A673 (cell line): ENCODE results near the gene UNC13D.

Experiments
- EZH2 ChIP-seq: fragments of 200-600 bp; sonication (generic); IDR thresholded peaks from 2 replicates; pipeline ENCODE4 v1.6.1; 2017; ENCODE audit warnings: borderline replicate concordance, low read depth, mild to moderate bottlenecking, mixed read lengths, antibody characterized with exemption, low read length; ENCODE audit not compliant: poor library complexity, severe bottlenecking
- TF ChIP-seq, protein P1 (sequence below): fragments of 300-800, 200-600 bp; sonication (generic); conservative IDR thresholded peaks from 2 replicates; pipeline ENCODE4 v1.5.1; 2017; ENCODE audit warnings: low read depth, mild to moderate bottlenecking, antibody characterized with exemption, low read length, moderate library complexity, mixed read lengths

DNA sequence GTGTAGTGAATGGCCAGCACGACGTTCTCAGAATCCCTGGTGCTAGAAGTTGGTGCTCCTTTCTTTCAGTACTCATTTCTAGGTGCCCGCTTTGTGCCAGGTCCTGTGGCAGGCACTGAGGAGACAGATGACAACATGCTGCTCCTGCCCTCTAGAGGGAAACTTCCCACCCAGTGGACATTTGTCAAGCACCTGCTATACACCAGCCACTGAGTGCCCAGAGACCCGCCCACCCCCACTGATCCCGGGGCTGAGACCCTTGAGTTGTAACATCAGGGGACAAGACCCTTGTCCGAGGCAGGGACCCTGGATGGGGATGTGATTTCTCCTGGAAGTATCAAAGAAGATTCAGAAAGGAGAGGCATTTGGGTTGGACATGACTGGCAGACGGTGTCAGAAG is 25.1 kb downstream of the UNC13D start:
- TF ChIP-seq, protein P1, sequence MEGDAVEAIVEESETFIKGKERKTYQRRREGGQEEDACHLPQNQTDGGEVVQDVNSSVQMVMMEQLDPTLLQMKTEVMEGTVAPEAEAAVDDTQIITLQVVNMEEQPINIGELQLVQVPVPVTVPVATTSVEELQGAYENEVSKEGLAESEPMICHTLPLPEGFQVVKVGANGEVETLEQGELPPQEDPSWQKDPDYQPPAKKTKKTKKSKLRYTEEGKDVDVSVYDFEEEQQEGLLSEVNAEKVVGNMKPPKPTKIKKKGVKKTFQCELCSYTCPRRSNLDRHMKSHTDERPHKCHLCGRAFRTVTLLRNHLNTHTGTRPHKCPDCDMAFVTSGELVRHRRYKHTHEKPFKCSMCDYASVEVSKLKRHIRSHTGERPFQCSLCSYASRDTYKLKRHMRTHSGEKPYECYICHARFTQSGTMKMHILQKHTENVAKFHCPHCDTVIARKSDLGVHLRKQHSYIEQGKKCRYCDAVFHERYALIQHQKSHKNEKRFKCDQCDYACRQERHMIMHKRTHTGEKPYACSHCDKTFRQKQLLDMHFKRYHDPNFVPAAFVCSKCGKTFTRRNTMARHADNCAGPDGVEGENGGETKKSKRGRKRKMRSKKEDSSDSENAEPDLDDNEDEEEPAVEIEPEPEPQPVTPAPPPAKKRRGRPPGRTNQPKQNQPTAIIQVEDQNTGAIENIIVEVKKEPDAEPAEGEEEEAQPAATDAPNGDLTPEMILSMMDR, result no peak
- TF ChIP-seq EZH2, result no peak
